Epidermal melanocyte (primary cell): Measurements from ENCODE around the gene PLGLB1.
"Not testable (repeated sequence)": the region's sequence is repeated elsewhere in the genome, so short reads cannot be mapped to it uniquely, and the experiment has no call there.

Experiments
- DNase-seq: peaks from one replicate; pipeline ENCODE4 v3.0.0; 2011; ENCODE audit warnings: low spot score; ENCODE audit not compliant: insufficient read length

Gene PLGLB1

GRCh38 chr2:87021744-87022143 lies at the start of gene PLGLB1:
PLGLB1 (minus strand) TSS chr2:87021844; CDS start chr2:87021783, 61 bp downstream.
- not testable (repeated sequence) for DNase-seq

- DNase-seq, result not testable (repeated sequence)
Observed at GRCh38 chr2:87064305-87064704, 42.7 kb upstream of the PLGLB1 start.

- DNase-seq, result not testable (repeated sequence)
Observed at GRCh38 chr2:87063431-87063830, 41.8 kb upstream of the PLGLB1 start.

GRCh38 chr2:87061519-87061918 lies 39.9 kb upstream of the PLGLB1 start:
- not testable (repeated sequence) for DNase-seq

GRCh38 chr2:87057606-87058005 lies 36.0 kb upstream of the PLGLB1 start:
- DNase-seq, result not testable (repeated sequence)

GRCh38 chr2:87056843-87057242 lies 35.2 kb upstream of the PLGLB1 start:
- not testable (repeated sequence) for DNase-seq

GRCh38 chr2:87056435-87056834 lies 34.8 kb upstream of the PLGLB1 start:
- DNase-seq, result not testable (repeated sequence)

- not testable (repeated sequence) for DNase-seq
Observed at GRCh38 chr2:87054375-87054774, 32.7 kb upstream of the PLGLB1 start.

GRCh38 chr2:87041321-87041978 lies 19.8 kb upstream of the PLGLB1 start:
- DNase-seq, result not testable (repeated sequence)

GRCh38 chr2:87028607-87029006 lies 7.0 kb upstream of the PLGLB1 start:
- DNase-seq, result not testable (repeated sequence)

GRCh38 chr2:87026816-87027215 lies 5.2 kb upstream of the PLGLB1 start:
- DNase-seq, result not testable (repeated sequence)

GRCh38 chr2:87025927-87026326 lies 4.3 kb upstream of the PLGLB1 start:
- DNase-seq, result not testable (repeated sequence)

- not testable (repeated sequence) for DNase-seq
Observed at GRCh38 chr2:87023988-87024615, 2.5 kb upstream of the PLGLB1 start.

- not testable (repeated sequence) for DNase-seq
Observed at GRCh38 chr2:87021043-87021442, 601 bp downstream of the PLGLB1 start.

GRCh38 chr2:87019053-87019452 lies 2.6 kb downstream of the PLGLB1 start:
- not testable (repeated sequence) for DNase-seq

- DNase-seq, result not testable (repeated sequence)
Observed at GRCh38 chr2:87014489-87015169, 7.0 kb downstream of the PLGLB1 start.

- not testable (repeated sequence) for DNase-seq
Observed at GRCh38 chr2:87004398-87004797, 17.2 kb downstream of the PLGLB1 start.
